Common myeloid progenitor, CD34-positive (primary cell): ENCODE results near the gene EIF4A2.

Experiments
- CTCF ChIA-PET: fragments of 350-600 bp; sonication (Branson Sonifier 250); formaldehyde crosslinking; loops from one replicate; lab custom pipeline; 2021; ENCODE audit warnings: antibody characterized with exemption; lab: Charles Lee
- POLR2A ChIA-PET: fragments of 350-600 bp; sonication (Branson Sonifier 250); formaldehyde crosslinking; loops from one replicate; lab custom pipeline; 2021; ENCODE audit warnings: antibody characterized with exemption; lab: Charles Lee
- DNase-seq, 3 donors: peaks; one replicate each; pipeline versions ENCODE4 v3.0.0 to v3.0.0-alpha.2; 2013
- H3K27ac ChIP-seq, 2 experiments: 1 replicate in 1 of 2; 2 replicates in 1 of 2; pipeline ENCODE4 v1.7.0; 2013; ENCODE audit warnings: inconsistent platforms in 2 of 2, low read length in 2 of 2, mild to moderate bottlenecking in 2 of 2, low read depth in 1 of 2, moderate library complexity in 1 of 2; ENCODE audit not compliant: severe bottlenecking in 2 of 2, insufficient read depth in 1 of 2, poor library complexity in 1 of 2
- H3K27me3 ChIP-seq, 5 experiments: replicated peaks in 2 of 5; 1 replicate in 3 of 5; 2 replicates in 2 of 5; pipeline versions ENCODE4 v1.6.1 to v1.7.0; 2013; ENCODE audit warnings: low read length in 4 of 5, mild to moderate bottlenecking in 2 of 5, moderate library complexity in 2 of 5, inconsistent platforms in 1 of 5; ENCODE audit not compliant: insufficient read depth in 5 of 5, control insufficient read depth in 4 of 5
- H3K36me3 ChIP-seq, 4 experiments: 1 replicate in 2 of 4; 2 replicates in 2 of 4; pipeline versions ENCODE4 v1.6.1 to v1.7.0; 2013; ENCODE audit warnings: low read length in 3 of 4, control low read depth in 1 of 4, mild to moderate bottlenecking in 1 of 4; ENCODE audit not compliant: control insufficient read depth in 4 of 4, insufficient read depth in 4 of 4
- H3K4me1 ChIP-seq, 4 experiments: 1 replicate in 3 of 4; 2 replicates in 1 of 4; pipeline versions ENCODE4 v1.6.1 to v1.7.1; 2013; ENCODE audit warnings: low read length in 3 of 4, mild to moderate bottlenecking in 3 of 4, control low read depth in 1 of 4, inconsistent platforms in 1 of 4, moderate library complexity in 1 of 4; ENCODE audit not compliant: control insufficient read depth in 4 of 4, insufficient read depth in 4 of 4; ENCODE audit errors: control extremely low read depth in 1 of 4
- H3K4me3 ChIP-seq, 7 experiments: 1 replicate in 4 of 7; 2 replicates in 3 of 7; pipeline versions ENCODE4 v1.5.1 to v1.7.0; 2013; ENCODE audit warnings: mild to moderate bottlenecking in 7 of 7, low read length in 6 of 7, moderate library complexity in 6 of 7, inconsistent platforms in 2 of 7, low read depth in 2 of 7, control low read depth in 1 of 7; ENCODE audit not compliant: insufficient read depth in 4 of 7, control insufficient read depth in 1 of 7; ENCODE audit errors: extremely low read depth in 1 of 7
- H3K9me3 ChIP-seq, 5 experiments: 1 replicate in 4 of 5; 2 replicates in 1 of 5; pipeline versions ENCODE4 v1.6.1 to v1.7.1; 2013; ENCODE audit warnings: low read length in 4 of 5, mild to moderate bottlenecking in 2 of 5, inconsistent platforms in 1 of 5, low read depth in 1 of 5, moderate library complexity in 1 of 5; ENCODE audit not compliant: control insufficient read depth in 4 of 5, insufficient read depth in 2 of 5; ENCODE audit errors: control extremely low read depth in 1 of 5
- WGBS: methylation state at CpG from one replicate; pipeline ENCODE4 v1.1.5; 2013; ENCODE audit not compliant: insufficient coverage; 5-methylcytosine and 5-hydroxymethylcytosine counted together

EIF4A2 gene

DNA sequence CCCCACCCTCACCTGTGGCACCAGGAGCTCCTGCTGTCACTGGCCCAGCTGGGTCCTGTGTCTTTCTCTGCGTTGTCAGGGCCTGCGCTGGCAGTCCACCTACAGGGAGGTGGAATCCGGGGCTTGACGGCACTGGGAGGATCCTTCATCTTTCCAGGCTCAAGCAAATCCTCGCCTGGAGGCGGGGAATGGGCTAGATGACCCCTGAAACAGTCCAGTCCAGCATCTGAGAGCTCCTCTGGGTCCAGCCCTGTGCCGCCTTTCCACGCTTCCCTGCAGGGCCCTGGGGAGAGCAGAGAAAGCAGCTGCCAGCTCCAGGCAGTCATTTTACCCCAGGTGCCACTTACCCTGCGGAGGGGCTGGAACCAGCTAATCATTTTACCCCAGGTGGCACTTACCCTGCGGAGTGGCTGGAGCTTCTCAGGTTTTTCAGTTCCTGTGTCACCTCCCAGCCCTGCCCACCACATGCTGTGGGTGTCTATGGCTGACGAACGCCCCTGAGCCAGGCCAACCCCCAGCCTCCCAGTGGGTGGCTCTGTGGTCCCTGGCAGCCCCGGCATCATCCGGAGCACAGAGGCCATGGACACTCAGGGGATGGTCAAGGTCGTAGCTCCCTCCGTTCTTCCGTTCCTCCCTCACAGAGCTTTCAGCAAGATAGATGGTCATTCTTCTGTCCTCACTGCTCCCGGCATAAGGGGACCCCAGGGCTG, 41.2 kb downstream of the EIF4A2 start:
- WGBS, result 68% methylated on average over 16 of the region's 18 CpGs
- no peaks in the 10 kb centered on the region for H3K36me3 ChIP-seq
- no peaks in the 10 kb centered on the region for H3K9me3 ChIP-seq
- no peak for DNase-seq
- ChIA-PET POLR2A (interaction anchor here (1.0 kb wide), 1 partner anchor 41 kb away, joined by 4 read pairs; the partner anchor contains the start of gene EIF4A2), CTCF (interaction anchor here (0.8 to 1.7 kb wide), 6 partner anchors 10 to 235 kb away, joined by 3 to 12 read pairs (median 4); partner anchors contain the start of gene RFC4)
- H3K27ac ChIP-seq, result no peak overlapping the region
- peaks cover 0 to 30% (median 28%) of the 10 kb centered on the region in 4 experiments for H3K4me1 ChIP-seq
- H3K27me3 ChIP-seq, result peaks cover 7 to 51% (median 30%) of the 10 kb centered on the region in 5 experiments
- H3K4me3 ChIP-seq, result no peak overlapping the region

DNA sequence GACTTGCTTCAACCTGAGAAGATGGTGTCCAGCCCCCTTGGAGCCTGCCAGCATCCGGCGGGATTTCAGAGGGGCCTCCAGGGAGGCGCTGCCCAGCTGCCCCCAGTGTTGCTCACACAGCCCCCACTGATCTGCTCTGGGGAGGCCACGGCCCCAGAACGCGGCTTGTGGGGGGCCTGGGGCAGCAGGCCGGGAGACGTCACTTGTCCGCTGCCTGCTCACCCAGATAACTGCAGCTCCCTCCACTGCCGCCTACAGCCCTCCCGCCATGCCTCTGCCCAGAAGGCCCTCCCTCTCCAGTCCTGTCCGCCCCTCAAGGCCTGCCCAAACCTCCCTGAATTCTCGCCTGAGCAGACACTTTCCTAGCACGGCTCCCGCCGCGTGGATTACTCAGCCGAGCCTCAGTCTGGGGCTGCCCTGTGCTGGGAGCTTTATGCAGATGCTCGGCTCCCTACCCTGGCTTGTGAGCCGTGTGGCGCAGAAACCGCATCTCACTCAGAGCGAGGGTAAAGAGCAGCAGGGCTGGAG, 42.0 kb downstream of the EIF4A2 start:
- Histone ChIP-seq H3K4me1 (peaks cover 0 to 30% (median 28%) of the 10 kb centered on the region in 4 experiments), H3K4me3 (peak overlapping the region in 3 of 7 experiments; percentile 26 to 56 (median 48)), H3K27me3 (peaks cover 14 to 59% (median 37%) of the 10 kb centered on the region in 5 experiments), H3K9me3 (no peaks in the 10 kb centered on the region), H3K36me3 (no peaks in the 10 kb centered on the region), H3K27ac (no peak overlapping the region)
- POLR2A ChIA-PET, result interaction anchor here (0.6 kb wide), 1 partner anchor 41 kb away, joined by 6 read pairs; no protein-coding TSS in a partner anchor
- 3% methylated on average over 21 of the region's 23 CpGs for WGBS
- peak; percentile 35 to 68 (median 61) for DNase-seq
- CTCF ChIA-PET, result interaction anchor here (1.2 to 1.7 kb wide), 3 partner anchors 11 to 210 kb away, joined by 3 to 12 read pairs (median 4); partner anchors contain the start of gene RFC4

DNA sequence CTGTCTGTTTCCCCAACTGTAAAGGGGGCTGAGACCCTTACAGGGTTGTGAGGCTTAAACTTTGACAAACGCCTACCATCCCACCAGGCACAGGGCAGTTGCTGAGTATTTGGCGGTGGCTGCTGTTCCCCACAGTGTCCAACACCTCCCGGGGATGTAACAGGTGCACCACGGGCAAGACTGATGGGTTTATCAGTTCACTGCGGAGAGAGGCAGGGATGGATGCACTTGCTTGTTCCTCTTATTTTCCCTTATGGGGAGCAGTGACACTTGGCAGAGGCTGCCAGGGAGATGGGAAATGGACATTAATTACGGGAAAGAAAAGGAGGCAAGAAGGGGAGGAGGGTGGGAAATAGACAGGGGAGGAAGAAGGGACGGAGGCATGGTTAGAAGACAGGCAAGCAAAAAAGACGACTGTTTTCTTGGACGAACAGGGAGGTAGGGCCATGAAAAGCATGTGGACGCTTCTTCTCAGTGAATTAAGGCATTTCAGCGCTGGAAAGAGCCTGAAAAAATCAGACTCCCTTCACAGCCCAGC, 42.6 kb downstream of the EIF4A2 start:
- POLR2A ChIA-PET, result interaction anchor here (0.6 kb wide), 1 partner anchor 41 kb away, joined by 6 read pairs; no protein-coding TSS in a partner anchor
- 21% methylated on average over 9 of the region's 11 CpGs for WGBS
- peaks cover 0 to 30% (median 28%) of the 10 kb centered on the region in 4 experiments for H3K4me1 ChIP-seq
- DNase-seq, result peak in 1 of 3 donors; percentile 17
- CTCF ChIA-PET, result interaction anchor here (1.4 to 1.7 kb wide), 2 partner anchors 12 to 235 kb away, joined by 4 to 5 read pairs; no protein-coding TSS in a partner anchor
- no peak overlapping the region for H3K27ac ChIP-seq
- peaks cover 15 to 65% (median 42%) of the 10 kb centered on the region in 5 experiments for H3K27me3 ChIP-seq
- peak overlapping the region in 2 of 7 experiments; percentile 48 to 56 for H3K4me3 ChIP-seq
- no peaks in the 10 kb centered on the region for H3K36me3 ChIP-seq
- peaks cover 0 to 1% (median 0%) of the 10 kb centered on the region in 5 experiments for H3K9me3 ChIP-seq

DNA sequence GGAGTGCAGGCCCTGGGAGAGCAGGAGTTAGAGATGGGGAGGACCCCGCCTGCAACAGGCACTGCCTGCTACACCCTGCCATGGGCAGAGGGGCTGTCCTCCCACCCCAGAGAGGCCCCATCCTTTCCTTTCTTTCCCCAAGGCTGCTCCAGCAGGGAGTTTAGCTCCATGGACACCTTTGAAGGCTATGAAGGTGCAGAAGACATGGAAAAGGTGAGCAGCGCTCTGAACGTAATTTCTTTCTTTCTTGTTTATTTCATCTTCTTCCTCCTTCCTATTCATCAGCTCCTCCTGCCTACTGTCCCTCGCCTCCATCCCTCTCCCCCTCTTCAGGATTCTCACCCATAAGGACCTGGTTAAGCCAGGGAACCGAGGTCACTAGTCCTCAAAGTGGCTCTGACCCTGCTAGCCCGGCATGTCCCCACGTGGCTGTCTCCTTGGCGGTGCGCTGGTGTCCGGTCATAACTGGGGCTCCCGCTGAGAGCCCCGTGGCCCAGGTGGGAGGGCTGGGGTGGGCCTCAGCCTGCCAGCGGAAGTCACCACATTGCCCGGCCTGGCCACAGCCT, 43.1 kb downstream of the EIF4A2 start:
- 26% methylated on average over 5 of the region's 14 CpGs for WGBS
- ChIA-PET CTCF (interaction anchor here (1.4 kb wide), 1 partner anchor 236 kb away, joined by 5 read pairs; no protein-coding TSS in a partner anchor), POLR2A (interaction anchor here (1.3 kb wide), 1 partner anchor 42 kb away, joined by 5 read pairs; no protein-coding TSS in a partner anchor)
- no peaks in the 10 kb centered on the region for H3K36me3 ChIP-seq
- peak overlapping the region in 4 of 7 experiments; percentile 5 to 68 (median 56) for H3K4me3 ChIP-seq
- peaks cover 0 to 30% (median 28%) of the 10 kb centered on the region in 4 experiments for H3K4me1 ChIP-seq
- peak in 1 of 3 donors; percentile 13 for DNase-seq
- peaks cover 0 to 2% (median 0%) of the 10 kb centered on the region in 5 experiments for H3K9me3 ChIP-seq
- peaks cover 15 to 69% (median 45%) of the 10 kb centered on the region in 5 experiments for H3K27me3 ChIP-seq
- no peak overlapping the region for H3K27ac ChIP-seq

DNA sequence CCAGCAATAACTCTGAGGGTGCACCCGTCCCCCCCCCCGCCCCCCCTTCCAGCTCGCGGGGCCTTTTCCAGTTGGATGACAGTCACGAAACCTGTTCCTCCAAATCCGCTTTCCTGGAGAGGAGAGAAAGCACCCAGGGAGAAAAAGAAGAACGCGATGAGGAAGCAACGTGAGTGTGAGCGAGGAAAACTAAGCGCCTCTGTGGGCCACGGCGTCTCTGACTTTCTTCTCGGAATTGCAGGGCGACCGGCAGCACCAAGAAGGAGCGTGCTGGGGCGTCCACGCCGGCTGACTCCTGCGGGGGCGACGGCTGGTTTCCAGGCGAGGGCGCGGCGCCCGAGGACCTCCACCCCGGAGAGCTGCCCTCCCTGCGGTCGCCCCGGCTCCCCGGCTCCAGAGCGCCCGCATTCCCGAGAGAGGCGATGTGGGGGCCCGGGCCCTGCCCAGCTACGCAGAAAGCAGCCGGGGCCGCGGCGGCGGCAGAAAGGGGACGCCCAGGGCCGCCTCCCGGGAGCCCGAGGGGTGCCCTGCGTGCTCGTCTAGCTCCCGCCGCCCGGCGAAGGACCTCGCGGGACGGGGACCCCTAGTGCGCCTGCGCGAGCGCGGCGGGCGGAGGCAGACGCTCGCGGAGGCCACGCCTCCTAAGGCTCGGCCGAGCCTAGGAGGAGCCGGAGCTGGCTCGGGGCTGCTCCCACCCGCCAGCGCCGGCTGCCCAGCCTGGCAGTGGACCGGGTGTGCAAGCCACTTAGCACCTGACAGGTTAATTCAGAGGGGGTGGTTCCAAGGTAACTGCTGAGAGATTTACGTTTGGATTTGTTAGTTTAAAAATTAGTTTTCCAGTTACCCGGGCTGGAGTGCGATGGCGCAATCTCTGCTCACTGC, 43.8 kb downstream of the EIF4A2 start:
- H3K4me3 ChIP-seq, result peak overlapping the region; percentile 34 to 73 (median 67)
- ChIA-PET CTCF (interaction anchor here (1.0 to 1.4 kb wide), 2 partner anchors 214 to 236 kb away, joined by 3 to 5 read pairs; partner anchors contain the start of gene AHSG), POLR2A (interaction anchor here (1.3 kb wide), 1 partner anchor 43 kb away, joined by 5 read pairs; no protein-coding TSS in a partner anchor)
- H3K4me1 ChIP-seq, result peaks cover 0 to 30% (median 28%) of the 10 kb centered on the region in 4 experiments
- peaks cover 0 to 2% (median 0%) of the 10 kb centered on the region in 5 experiments for H3K9me3 ChIP-seq
- peaks cover 22 to 76% (median 45%) of the 10 kb centered on the region in 5 experiments for H3K27me3 ChIP-seq
- no peaks in the 10 kb centered on the region for H3K36me3 ChIP-seq
- DNase-seq, result peak; percentile 76 to 88 (median 85)
- WGBS, result 0% methylated on average over 72 of the region's 80 CpGs
- no peak overlapping the region for H3K27ac ChIP-seq

DNA sequence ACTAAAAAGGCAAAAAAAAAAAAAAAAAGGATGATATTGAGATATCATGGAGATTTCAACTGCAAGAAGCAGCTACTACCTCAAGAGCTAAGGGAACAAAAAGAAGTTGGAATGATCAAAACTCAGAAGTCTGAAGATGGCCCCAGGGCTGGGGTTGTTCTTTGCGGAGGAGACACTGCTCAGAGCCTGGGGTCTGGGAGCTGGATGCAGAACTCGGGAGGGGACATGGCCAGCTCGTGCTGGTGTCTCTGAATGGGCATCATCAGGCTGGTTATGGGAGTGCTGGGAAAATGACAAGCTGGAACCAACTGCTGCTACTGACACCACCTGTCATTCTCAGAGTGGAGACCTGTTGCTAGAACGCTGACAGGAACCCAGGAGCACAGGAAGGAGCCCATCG, 45.0 kb downstream of the EIF4A2 start:
- no peak overlapping the region for H3K27ac ChIP-seq
- ChIA-PET CTCF (interaction anchor here (0.6 kb wide), 2 partner anchors 19 to 208 kb away, joined by 3 read pairs; no protein-coding TSS in a partner anchor), POLR2A (no interaction called here)
- WGBS, result 41% methylated on average over 3 of the region's 5 CpGs
- H3K36me3 ChIP-seq, result no peaks in the 10 kb centered on the region
- H3K4me1 ChIP-seq, result peaks cover 0 to 30% (median 28%) of the 10 kb centered on the region in 4 experiments
- no peak for DNase-seq
- H3K27me3 ChIP-seq, result peaks cover 27 to 78% (median 46%) of the 10 kb centered on the region in 5 experiments
- peaks cover 0 to 2% (median 0%) of the 10 kb centered on the region in 5 experiments for H3K9me3 ChIP-seq
- no peak overlapping the region for H3K4me3 ChIP-seq
